ENCODE data around the gene PDLIM1.

The PDLIM1 gene

GRCh38 chr10:95287281-95287680 is 3.5 kb downstream of the PDLIM1 start:
- DNase-seq, result no peak

- DNase-seq, result no peak
Observed at GRCh38 chr10:95286707-95287106, 4.1 kb downstream of the PDLIM1 start.

GRCh38 chr10:95285556-95285955 is 5.2 kb downstream of the PDLIM1 start:
- no peak for DNase-seq

GRCh38 chr10:95284807-95285206 is 6.0 kb downstream of the PDLIM1 start:
- no peak for DNase-seq

- DNase-seq, result no peak
Observed at GRCh38 chr10:95282107-95282506, 8.7 kb downstream of the PDLIM1 start.

- DNase-seq, result no peak
Observed at GRCh38 chr10:95281206-95281605, 9.6 kb downstream of the PDLIM1 start.

GRCh38 chr10:95280637-95281036 is 10.2 kb downstream of the PDLIM1 start:
- DNase-seq, result no peak

- no peak for DNase-seq
Observed at GRCh38 chr10:95279042-95279820, 11.6 kb downstream of the PDLIM1 start.

- no peak for DNase-seq
Observed at GRCh38 chr10:95278061-95278988, 12.5 kb downstream of the PDLIM1 start.

GRCh38 chr10:95277614-95278013 is 13.2 kb downstream of the PDLIM1 start:
- no peak for DNase-seq

GRCh38 chr10:95277201-95277570 is 13.6 kb downstream of the PDLIM1 start:
- DNase-seq, result no peak

GRCh38 chr10:95276367-95277200 is 14.2 kb downstream of the PDLIM1 start:
- no peak for DNase-seq

GRCh38 chr10:95275726-95276366 is 15.0 kb downstream of the PDLIM1 start:
- no peak for DNase-seq

- DNase-seq, result no peak
Observed at GRCh38 chr10:95273393-95274312, 17.1 kb downstream of the PDLIM1 start.

GRCh38 chr10:95268438-95268837 is 22.4 kb downstream of the PDLIM1 start:
- no peak for DNase-seq

- no peak for DNase-seq
Observed at GRCh38 chr10:95267251-95267650, 23.6 kb downstream of the PDLIM1 start.

GRCh38 chr10:95266674-95267095 is 24.1 kb downstream of the PDLIM1 start:
- DNase-seq, result no peak

- no peak for DNase-seq
Observed at GRCh38 chr10:95265572-95265971, 25.2 kb downstream of the PDLIM1 start.

GRCh38 chr10:95264227-95265051 is 26.4 kb downstream of the PDLIM1 start:
- DNase-seq, result no peak

GRCh38 chr10:95263864-95264226 is 27.0 kb downstream of the PDLIM1 start:
- DNase-seq, result no peak

Measured in activated CD4-positive, alpha-beta T cell treated with anti-CD3 and anti-CD28 coated beads, Interleukin-2, amount 50 U/mL, for 1 hour (primary cell).